ENCODE results near the gene VDAC1.
A peak's percentile ranks its signal among the peaks of the same experiment; 100 is the strongest.
"Not testable (repeated sequence)": the region's sequence is repeated elsewhere in the genome, so short reads cannot be mapped to it uniquely, and the experiment has no call there.

The VDAC1 gene

DNA sequence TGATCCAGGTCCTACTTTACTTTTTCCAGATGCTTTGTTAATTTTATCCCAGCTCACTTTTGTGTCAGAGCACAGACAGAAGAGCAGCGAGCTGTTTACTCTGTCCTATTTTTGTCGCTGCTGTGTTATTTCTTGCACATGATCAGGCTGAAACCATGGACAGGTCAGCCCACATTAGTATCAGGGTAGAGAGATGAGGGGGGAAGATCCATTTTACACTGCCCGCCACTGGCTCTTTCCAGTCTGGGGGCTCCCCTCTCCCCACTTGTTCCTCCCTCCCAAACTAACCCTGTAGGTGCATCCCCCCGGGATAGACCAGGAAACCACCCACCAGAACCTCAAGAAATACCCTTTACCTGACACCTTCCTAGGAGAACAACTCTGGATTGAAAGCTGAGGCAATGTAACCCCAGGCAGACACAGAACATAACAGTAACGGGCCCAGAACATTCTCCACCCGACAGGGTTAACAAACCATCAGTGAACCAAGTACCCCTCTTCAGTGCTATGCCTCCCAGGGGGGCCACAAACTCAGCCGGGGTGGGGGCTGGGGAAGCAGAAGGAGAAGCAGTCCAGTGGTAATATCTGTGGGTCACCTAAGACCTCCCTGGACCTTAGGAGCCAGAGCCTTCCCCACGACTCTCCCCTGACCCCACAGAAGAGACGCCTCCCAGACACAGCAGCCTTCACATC, 10.3 kb downstream of the VDAC1 start:
- no peak for DNase-seq

DNA sequence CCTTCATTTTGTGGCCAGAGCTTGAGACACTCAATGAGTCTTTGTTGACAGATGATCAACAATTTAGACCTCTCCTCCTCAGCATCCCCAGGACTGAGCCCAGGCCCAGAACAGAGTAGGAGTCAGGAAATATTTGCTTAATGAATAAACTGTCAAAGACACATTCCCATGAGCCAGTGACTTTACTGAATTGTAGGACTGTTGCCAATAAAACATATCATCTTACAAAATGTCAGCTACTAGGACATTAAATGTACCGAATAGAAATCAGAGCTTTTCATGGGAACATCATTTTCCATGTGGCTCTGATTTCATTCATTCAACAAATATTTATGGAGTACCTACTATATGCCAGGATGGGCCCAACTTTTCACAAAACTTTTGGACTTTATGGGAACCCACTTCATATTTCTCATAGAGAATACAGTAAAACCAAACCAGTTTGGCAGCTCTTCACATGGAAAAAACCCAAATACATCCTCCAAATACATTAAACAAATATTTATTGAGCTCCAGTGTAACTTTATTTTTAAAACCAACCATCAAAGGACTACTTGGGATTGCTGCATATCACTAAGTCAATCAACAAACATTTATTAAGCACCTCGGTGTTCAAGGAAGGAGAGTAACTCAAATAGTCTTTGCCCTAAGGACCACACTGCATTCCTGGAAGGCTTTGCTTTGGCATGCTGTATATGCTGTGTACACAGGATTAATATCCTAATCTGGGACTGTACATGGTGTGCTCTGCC, 11.4 kb downstream of the VDAC1 start:
- DNase-seq = peak; percentile 36

DNA sequence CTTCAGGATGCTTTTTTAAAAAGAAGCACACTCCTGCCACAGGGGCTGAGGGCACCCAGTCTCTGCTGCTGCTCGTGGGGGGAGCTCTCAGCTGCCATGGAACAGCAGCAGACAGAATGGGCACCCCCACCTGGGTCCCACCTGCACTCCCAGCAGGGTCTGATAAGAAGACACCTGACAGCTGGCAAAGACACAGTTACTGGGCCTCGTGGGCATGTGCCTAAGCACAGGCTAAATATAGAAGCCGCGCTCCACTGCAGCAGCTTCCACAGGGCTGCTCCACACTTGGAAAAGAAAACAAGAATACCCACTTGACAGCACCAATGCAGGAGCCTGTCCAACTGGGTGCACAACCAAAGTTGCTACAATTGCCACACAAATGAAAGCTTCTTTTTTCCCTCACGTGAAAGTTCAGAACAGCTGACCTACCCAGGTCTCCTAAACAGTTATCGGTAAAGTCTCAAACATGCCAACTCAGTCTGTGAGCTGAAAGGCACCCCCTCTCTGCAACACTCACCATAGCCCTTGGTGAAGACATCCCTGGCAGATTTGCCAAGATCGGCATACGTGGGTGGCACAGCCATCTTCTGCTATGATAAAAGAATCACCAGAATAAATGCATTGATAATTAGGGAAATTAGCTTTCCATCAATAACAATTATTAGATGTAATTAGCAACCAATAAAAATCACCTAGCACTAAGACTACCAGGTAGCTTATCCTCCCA, 12.2 kb downstream of the VDAC1 start:
- DNase-seq = no peak

DNA sequence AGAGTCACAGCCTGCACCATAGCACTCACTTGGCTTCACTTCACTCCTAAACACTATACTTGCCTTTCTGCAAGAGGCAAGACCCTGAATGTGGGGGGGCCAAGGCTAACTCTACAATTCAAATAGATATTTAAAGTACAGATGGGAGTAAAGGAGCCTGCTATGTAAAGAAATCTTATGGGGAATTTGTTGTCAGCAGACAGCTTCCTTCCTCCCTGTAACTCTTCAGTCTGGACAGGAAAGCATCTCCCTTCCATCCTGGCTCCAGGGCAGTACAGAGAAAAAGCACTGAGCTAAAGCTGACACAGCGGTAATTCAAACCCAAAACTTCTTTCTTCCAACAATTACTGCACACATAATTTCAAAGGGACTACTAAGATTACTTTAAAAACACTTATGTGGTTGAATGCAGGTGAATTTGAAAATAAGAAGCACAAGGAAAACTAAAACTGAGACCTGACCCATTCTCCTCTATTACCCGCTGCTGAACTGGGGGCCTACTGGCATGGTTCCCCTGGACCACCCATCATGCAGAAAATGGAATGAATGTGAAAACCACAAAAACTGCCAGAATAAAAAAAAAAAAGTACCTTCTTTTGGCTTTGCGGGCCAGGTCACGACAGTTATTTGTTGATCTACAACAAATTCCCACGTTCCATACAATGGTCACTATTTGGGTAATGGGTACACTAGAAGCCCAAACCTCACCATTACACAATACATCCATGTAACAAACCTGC, 13.4 kb downstream of the VDAC1 start:
- no peak for DNase-seq

DNA sequence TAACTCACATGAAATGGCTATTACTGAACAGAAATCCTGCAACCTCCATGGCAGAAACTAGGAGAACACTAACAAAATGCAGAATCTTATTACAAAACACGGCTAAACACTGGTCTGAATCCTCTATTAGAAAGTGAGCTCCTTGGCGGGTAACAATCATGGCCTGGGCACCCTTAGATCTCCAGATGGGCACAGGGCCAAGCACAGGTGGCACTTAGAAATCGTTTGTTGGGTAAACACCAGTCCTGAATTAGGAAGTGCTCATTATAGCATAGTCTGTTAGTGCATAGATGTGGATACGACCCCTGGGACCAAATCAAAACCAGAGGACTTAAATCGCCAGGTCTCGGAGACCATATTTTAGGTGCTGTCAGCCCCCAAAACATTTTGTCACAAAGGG, 14.4 kb downstream of the VDAC1 start:
- no peak for DNase-seq

DNA sequence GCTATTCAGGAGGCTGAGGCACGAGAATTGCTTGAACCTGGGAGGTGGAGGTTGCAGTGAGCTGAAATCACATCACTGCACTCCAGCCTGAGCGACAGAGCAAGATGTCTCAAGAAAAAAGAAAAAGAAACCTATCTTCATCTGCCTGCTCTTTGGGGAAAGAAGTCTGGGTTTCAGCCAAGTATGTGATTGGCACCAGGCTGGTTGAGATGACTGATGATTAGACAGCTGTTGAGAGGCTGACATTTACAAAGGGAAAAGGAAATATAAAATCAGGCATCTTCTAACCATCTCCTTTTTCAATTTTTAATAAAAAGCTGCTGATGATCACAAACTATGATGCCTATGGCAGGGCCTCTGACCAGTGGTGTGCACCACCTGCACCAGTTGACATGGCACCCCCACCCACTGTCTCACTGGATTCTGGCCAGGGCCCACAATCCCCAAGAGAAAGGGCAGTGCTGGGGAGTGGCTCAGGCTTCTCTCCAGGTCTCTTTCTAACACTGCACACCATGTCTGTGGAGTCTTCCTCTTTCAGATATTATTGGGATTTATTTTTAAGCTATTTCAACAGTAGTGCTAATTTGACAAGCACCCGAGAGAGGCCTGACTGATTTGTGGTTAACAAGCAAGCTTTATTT, 19.1 kb downstream of the VDAC1 start:
- no peak for DNase-seq

DNA sequence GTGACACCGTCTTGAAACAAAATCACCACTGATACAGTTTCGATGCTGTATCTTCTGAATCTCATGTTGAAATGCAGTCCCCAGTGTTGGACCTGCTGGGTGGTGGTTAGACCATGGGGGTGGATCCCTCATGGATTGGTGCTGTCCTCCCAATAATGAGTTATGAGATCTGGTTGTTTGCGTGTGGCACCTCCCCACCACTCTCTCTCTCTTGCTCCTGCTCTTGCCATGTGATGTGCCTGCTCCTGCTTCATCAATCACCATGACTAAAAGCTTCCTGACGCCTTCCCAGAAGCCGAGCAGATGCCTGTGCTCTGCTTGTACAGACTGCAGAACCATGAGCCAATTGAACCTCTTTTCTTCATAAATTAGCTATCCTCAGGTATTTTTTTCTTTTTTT, 21.1 kb downstream of the VDAC1 start:
- DNase-seq = no peak

DNA sequence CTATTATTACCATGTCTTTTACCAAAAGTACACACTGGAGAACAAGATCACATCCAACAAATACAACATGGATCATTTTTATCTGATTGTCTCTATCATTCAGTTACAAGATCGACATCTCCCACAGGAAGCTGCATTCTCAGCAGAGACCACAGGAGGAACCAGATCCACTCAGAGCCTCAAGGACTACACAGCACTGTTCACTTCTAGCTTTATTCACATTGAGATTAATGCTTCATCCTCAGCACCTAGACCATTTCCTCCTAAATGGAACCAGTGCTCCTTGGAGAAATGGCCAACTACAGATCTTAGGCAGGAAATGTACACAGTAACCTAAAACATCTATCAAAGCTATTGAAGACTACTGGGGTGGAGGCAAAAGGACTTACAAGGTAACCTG, 23.1 kb downstream of the VDAC1 start:
- DNase-seq = no peak

DNA sequence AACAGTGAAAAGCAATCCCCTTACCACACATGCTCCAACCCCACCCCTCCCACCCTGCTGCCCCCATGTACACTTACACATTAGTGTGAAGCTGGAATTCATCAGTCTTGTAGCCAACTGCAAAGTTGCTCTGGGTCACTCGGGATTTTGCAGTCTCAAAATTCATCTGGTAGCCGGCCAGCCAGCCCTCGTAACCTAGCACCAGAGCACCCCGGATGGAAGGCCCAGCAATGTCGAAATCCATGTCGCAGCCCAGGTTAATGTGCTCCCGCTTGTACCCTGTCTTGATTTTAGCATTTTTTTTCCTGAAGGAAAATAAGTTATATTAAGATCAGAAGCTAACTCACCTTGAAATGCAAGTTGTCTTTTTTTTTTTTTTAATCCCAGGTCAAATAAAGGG, 24.1 kb downstream of the VDAC1 start:
- no peak for DNase-seq

DNA sequence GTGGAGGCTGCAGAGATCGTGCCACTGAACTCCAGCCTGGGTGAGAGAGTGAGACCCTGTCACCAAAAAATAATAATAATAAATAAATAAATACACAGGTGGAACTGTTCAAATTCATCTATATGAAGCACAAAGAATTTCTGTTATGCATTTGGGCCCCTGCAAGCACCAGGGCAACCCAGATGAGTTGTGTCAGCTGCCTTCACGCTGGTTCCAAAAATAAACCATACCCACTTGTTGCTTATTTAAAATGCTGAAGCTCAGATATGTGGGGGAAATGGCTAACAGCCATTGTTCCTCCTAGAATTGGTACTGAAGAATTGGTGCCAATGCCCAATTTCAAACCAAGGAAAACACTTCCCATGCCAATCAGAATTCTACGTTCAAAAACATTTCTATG, 25.8 kb downstream of the VDAC1 start:
- no peak for DNase-seq

DNA sequence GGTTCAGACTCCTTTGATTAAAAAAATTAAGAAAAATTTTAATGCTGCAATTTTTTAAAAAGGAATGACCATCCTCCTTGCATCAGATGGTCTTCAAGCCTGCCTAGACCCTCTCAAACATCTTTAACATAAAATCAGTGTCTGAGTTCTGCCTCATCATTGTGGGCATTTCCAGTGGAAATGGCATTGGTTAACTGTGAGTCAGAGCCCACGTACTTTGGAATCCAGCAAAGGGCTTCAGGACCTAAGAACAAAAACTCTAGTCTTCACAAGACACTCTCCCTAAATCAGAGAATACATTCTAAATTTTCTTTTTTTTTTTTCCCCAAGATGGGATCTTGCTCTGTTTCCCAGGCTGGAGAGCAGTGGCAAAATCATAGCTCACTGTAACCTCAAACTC, 26.9 kb downstream of the VDAC1 start:
- DNase-seq = no peak

DNA sequence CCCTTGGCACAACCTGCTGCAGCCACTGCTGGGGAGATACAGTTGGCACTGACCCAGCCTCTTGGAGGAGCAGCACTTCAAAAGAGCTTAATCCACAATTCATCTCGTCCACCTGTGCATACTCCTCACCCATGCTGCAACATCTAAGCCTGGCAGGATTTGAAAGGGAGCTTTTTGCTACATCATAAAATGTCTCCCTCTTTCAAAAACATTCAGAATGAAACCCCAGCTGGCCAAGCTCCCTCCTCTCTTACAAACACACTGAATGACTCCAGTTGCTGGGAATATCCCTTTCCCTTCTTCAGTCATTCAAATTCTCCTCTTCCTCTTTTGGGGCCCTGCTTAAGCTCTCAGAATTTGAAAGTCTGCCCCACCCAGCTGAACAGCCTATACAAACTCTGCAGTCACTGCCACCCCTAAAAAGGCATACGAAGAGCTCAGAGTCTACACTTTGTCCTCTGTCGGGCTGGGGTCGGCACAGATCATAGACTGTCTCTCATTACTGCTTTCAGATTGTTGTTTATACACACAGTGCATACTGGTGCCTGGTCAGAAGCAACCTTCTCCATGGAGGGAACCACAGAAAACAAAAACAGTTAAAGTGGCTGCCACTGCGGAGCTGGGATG, 27.5 kb downstream of the VDAC1 start:
- DNase-seq = no peak

DNA sequence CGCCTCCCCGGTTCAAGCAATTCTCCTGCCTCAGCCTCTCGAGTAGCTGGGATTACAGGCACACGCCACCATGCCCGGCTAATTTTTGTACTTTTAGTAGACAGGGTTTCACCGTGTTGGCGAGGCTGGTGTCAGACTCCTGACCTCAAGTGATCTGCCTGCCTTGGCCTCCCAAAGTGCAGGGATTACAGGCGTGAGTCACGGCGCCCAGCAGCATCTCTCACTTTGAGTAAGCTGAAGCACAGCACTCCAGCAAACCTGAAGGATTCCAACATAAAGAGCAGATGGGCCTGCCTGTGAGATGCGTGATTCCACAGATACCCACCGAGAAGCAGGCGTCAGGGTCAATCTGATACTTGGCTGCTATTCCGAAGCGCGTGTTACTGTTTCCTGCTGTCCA, 29.2 kb downstream of the VDAC1 start:
- not testable (repeated sequence) for DNase-seq

DNA sequence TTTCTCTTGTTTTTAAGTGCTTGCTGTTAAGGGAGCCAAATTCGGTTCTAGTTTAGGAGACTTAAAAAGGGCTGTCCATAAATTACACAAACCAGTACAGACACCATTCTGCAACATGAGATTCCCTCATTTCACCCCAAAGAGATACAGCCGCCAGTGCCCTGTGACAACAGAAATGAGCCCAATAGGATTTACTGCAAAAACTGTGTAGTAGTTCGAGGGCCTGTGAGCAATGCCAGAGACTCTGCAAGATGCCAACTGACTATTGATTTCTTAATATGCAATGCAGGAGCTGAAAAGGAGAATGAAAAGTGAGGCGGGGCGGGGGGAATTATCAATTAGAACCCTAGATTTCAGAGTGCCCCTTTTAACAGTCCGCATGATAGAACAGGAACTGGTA, 30.6 kb downstream of the VDAC1 start:
- DNase-seq = no peak

DNA sequence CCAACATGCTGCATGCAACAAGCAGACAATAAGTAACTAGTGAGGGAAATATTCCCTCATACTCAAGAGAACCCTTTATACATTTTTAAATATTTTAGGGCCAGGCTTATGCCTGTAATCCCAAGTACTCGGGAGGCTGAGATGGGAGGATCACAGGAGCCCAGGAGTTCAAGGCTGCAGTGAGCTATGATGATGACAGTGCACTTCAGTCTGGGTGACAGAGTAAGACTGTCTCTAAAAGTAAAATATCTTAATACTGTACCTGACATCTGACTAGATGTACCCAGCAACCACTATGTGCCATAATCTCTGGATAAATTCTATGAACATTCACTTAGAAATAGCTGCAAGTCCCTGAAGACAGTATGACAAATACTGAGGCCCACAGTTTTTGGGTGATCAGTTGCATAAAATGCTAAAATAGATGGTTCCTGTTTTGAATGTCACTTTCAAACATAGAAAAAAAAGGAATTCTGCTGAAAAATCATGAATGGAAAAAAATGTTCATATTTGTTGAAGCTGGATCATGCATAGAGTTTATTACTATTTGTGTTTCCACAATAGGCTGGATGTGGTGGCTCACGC, 34.4 kb downstream of the VDAC1 start:
- DNase-seq = no peak

DNA sequence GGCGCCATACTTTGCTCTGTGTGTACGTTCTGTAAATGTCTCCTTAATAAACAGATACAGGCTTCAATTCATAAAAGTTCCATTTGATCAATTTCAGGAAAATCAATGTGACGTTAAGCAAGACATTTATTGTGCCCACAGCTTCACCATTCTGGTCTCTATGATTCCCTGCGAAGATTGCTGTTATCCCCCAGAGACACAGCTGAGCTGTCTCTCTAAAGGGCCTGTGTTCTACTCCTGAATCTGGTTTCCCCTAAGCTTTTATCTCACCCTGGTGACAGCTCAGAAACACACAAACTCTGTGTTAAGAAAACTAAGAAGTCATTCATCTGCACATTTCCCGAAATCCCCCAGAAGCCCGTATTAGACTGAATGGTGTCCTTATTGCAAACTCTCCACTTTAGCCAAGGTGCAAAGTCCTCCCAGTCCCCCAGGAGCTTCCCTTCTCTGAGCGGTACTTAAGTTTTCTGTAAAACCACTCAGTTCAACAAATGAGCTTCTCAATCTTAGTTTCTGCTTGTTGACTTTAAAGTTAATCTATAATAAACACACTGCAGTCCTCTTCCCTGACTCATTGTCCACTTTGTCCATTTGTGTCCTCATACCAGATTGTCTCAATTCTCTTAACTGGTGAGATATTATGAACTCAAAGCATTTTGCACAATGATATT, 35.0 kb downstream of the VDAC1 start:
- no peak for DNase-seq

DNA sequence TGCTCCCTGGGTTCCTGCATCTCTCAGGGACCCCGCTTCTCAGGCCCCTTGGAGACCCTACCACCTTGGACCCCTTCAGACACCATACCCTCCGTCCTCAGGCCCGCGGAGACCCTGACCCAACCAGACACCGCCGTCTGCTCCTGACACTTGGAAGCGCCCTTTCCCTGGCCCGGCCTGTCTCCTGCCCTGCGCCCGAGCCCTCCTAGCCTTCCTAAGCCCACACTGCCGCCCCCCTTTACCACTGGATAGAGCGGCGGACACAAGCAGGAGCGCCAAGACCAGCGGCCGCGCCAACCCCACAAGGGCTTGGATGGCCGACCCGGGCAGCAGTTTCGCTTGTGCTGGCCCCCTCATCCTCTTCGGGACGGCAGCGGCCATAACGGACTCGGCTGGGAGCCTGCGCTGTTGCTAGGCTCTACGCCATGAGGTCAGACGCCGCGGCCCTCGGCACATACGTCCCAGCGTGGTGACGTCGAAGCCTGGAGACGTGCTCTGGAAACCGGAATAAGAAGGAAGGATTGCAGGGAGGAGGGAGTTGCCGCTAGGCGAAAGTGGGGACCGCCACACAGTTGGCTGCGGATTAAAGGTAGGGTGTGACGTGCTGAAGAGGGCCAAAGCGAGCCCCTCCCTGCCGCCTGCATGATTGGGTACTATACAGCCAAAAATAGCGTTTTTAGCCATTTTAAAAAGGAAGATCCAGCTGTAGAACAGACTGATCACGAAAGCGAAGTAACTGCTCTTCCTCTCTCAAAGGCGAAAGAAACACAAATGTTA, 36.4 kb downstream of the VDAC1 start, which contains the start of gene C5orf15:
C5orf15 (minus strand) TSS at position 422 of the 777 bp plus-strand sequence; CDS start at position 381, 41 bp downstream.
- DNase-seq = peak; percentile 98

DNA sequence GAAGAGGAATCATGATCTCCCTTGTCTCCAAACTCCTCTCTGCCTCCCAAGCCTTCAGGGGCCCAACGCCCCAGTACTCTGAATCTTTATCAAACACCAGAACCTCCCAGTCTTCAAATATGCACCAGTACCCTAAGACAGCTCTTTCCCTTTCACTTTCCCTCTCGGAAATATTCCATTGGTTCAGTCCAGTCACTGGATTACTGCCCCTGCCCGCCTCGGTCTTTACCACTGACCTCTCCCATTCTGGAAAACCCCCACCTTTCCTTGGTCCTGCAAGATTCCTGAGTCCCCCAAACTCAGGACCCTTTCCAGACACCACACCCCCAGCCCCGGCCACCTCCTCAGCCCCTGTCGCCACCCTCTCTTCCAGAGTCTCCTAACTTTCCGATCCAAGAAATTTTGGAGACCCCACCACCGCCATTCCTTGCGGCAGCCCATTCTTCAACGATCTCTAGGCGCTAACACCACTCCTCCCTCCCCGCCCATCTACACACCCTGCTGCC, 37.0 kb downstream of the VDAC1 start:
- no peak for DNase-seq

DNA sequence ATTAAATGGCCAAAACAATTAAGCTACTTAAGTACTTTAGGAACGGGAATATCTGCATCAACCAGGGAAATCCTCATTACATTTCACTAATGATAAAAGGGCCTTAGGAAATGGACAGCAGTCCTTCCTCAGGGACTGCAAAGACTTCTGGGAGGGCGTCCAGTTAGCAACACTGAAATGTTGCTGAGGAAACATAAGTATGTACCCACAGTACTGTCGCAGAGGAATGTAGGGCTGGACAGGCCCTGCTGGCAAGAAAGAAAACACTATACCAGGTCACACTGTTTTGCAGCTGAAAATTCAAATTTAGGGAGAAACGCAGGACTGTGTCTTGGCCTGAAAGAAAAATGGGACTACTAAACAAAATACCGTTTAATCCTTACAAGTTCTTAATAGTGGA, 37.7 kb downstream of the VDAC1 start:
- DNase-seq = no peak

DNA sequence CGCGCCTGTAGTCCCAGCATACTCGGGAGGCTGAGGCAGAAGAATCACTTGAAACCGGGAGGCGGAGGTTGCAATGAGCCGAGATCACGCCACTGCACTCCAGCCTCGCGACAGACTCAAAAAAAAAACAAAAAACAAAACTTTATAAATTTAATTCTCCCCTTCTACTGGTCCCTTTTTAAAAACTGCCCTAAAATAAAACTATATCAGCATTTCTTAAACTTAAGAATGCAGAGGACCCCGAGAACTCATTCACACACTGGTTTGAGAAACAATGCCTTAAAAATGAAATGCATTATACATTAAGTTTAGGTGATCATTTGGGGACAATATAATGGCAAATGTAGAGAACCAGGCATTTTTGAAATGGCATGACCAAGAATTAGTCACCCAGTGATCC, 38.7 kb downstream of the VDAC1 start:
- DNase-seq = no peak

Measured in amniotic stem cell (primary cell).